Stimulated activated CD4-positive, alpha-beta T cell treated with anti-CD3 and anti-CD28 coated beads, TNF-alpha, amount 100 ng/mL, for 4 hours (primary cell): ENCODE results near the gene BCAT1.
"Not testable (repeated sequence)": the region's sequence is repeated elsewhere in the genome, so short reads cannot be mapped to it uniquely, and the experiment has no call there.

Experiments used
- DNase-seq, 3 experiments: peaks; one replicate each; pipeline ENCODE4 v3.0.0-alpha.2; 2020; ENCODE audit warnings: low read depth in 3 of 3

The BCAT1 gene

GRCh38 chr12:24809306-24809705, 139.6 kb downstream of the BCAT1 start:
- not testable (repeated sequence) for DNase-seq

GRCh38 chr12:24808651-24809050, 140.2 kb downstream of the BCAT1 start:
- DNase-seq: no peak

- DNase-seq: no peak
These were observed 142.5 kb downstream of the BCAT1 start for GRCh38 chr12:24806386-24806785.

GRCh38 chr12:24803430-24804245, 145.3 kb downstream of the BCAT1 start:
- no peak for DNase-seq

- no peak for DNase-seq
These were observed 150.6 kb downstream of the BCAT1 start for GRCh38 chr12:24798335-24798734.

GRCh38 chr12:24797901-24798300, 151.0 kb downstream of the BCAT1 start:
- no peak for DNase-seq

- DNase-seq: no peak
These were observed 152.0 kb downstream of the BCAT1 start for GRCh38 chr12:24796876-24797275.

GRCh38 chr12:24795699-24796347, 153.1 kb downstream of the BCAT1 start:
- no peak for DNase-seq

- no peak for DNase-seq
These were observed 157.3 kb downstream of the BCAT1 start for GRCh38 chr12:24791622-24792021.

GRCh38 chr12:24788886-24789285, 160.0 kb downstream of the BCAT1 start:
- DNase-seq: no peak

- DNase-seq: no peak
These were observed 168.1 kb downstream of the BCAT1 start for GRCh38 chr12:24780697-24781368.

- no peak for DNase-seq
These were observed 170.2 kb downstream of the BCAT1 start for GRCh38 chr12:24778486-24779304.

GRCh38 chr12:24777359-24777758, 171.5 kb downstream of the BCAT1 start:
- no peak for DNase-seq

- no peak for DNase-seq
These were observed 172.0 kb downstream of the BCAT1 start for GRCh38 chr12:24776861-24777260.

GRCh38 chr12:24775073-24775472, 173.8 kb downstream of the BCAT1 start:
- DNase-seq: no peak

GRCh38 chr12:24773996-24774395, 174.9 kb downstream of the BCAT1 start:
- DNase-seq: no peak

- no peak for DNase-seq
These were observed 176.1 kb downstream of the BCAT1 start for GRCh38 chr12:24772813-24773212.

GRCh38 chr12:24770821-24771220, 178.1 kb downstream of the BCAT1 start:
- DNase-seq: no peak

GRCh38 chr12:24770334-24770733, 178.6 kb downstream of the BCAT1 start:
- DNase-seq: no peak

- DNase-seq: no peak
These were observed 179.2 kb downstream of the BCAT1 start for GRCh38 chr12:24769682-24770081.

- DNase-seq: no peak
These were observed 180.5 kb downstream of the BCAT1 start for GRCh38 chr12:24768415-24768814.

- DNase-seq: no peak
These were observed 181.9 kb downstream of the BCAT1 start for GRCh38 chr12:24767016-24767415.
